ENCODE results near the gene EXOC3L1.
A peak's percentile ranks its signal among the peaks of the same experiment; 100 is the strongest.

The EXOC3L1 gene

DNA sequence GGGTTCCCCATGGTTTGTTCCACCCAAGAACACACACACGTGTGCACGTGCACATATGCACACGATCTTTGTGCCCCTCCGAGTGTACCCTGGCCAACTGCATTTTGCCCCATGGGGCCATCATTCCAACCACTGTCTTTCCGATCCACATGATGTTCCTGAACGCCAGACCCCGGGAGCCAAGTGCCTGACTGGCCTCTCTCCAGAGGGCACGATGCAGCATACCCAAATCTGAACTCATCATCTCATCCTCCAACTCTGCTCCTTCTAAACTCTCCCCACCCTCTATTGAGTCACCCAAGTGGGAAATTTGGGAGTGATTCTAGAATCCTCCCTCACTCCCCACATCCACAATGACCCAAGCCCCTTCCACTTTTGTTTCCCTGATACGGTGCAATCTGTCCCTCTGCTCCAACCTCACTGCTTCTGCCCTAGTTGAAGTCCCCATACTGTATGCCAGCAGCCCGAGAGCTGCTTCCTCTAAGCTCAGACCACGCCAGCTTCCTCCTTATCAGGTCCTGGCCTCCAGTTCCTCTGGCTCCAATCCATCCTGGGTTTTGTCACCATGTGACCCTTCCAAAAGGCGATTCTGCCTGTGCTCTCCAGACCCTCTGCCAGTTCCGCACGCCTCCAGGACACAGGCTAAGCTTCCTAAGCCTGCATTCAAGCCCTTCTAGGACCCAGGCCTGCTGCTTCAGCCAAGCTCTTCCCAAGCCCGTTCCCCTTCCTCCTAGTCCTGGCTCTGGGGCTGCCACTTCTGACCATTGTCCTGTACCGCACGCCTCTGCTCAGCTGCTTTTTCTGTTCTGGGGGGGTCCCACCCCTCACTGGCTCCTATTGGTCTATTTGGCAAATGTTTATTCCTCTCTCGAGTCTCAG lies 26.9 kb upstream of the EXOC3L1 start:
- peak in 1 of 56 donors; percentile 45 for DNase-seq

DNA sequence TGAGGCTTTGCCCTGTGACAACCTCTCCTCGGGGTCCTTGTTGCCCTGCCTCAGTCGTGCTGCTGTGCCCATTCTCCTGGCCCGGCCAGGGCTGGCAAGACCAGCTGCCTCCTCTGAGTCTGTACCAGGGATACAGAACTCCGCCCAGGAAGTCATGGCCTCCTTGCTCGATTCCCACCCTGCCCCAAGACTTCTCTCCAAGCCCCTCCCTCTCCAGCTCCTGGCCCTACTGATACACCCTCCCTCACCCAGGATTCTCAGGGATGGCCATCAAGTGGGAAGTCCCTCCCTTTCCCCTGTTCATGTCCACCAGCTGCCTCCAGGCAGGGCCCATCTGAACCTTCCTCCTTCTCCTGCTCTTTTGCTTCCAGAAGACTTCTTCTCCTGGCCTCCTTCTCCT lies 25.8 kb upstream of the EXOC3L1 start:
- no peak for DNase-seq

DNA sequence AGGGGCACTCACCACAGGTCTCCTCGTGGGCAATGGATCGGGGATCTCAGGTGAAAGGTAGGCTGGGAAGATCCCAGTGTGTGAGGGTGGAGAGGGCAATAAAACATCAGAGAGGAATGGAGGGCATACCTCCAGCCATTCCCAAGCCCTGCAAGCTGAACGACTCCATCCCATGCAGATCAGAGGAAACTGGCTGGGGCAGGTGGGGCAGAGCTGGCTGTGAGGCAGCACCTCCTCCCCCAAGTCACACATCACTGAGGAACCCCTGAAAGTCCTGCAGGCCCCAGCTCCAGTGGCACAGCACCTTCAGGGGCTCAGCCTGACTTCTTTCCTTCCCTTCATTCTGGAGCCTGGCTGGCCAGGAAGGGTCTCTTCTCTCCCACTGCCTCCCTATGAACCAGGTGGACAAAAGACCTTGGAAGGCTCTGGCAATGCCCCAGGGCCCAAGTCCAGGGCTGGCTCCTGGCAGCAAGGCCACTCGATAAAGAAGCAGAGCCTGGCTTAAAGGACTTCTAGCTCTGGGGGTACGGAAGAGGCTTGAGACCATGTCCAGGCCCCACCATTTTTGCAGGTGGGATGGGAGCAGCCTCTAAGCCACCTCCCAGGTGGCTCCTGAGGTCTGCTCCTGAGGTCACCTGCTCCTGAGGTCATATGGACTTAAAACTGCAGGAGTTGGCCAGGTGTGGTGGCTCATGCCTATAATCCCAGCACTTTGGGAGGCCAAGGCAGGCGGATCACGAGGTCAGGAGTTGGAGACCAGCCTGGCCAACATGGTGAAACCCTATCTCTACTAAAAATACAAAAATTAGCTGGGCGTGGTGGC lies 23.5 kb upstream of the EXOC3L1 start:
- no peak for DNase-seq

DNA sequence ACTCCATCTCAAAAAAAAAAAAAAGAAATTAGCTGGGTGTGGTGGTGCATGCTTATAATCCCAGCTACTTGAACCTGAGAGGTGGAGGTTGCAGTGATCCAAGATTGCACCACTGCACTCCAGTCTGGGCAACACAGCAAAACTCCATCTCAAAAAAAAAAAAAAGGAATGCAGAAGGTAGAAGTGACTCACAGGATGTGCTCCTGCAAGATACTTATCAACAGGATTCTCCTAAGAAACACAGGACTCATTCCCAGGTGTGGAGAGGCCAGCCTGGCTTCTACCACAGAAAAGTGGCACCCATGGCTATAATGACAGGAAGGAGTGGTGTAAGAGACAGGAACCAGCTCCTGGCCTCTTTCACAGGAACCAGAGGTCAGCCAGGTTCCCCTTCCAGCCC lies 22.8 kb upstream of the EXOC3L1 start:
- no peak for DNase-seq

DNA sequence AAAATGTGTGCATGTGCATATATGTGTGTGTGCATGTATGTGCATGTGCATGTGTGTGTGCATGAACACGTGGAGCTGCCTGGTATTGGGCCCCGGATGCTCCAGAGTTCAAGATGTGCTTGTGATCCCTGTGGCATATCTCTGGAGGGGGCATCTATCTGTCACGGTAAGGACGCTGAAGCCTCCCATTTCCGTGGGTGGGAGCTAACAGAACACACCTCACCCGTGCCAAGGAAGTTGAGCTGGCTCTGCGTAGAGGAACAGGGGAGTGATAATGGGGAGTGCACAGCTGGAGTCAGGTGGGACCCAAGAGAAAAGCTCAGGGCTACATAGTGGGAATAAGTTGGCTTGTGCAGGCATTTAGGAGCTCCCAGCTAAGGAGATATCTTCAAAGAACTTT lies 21.7 kb upstream of the EXOC3L1 start:
- DNase-seq: peak in 10 of 56 donors; percentile 10 to 45 (median 26)

DNA sequence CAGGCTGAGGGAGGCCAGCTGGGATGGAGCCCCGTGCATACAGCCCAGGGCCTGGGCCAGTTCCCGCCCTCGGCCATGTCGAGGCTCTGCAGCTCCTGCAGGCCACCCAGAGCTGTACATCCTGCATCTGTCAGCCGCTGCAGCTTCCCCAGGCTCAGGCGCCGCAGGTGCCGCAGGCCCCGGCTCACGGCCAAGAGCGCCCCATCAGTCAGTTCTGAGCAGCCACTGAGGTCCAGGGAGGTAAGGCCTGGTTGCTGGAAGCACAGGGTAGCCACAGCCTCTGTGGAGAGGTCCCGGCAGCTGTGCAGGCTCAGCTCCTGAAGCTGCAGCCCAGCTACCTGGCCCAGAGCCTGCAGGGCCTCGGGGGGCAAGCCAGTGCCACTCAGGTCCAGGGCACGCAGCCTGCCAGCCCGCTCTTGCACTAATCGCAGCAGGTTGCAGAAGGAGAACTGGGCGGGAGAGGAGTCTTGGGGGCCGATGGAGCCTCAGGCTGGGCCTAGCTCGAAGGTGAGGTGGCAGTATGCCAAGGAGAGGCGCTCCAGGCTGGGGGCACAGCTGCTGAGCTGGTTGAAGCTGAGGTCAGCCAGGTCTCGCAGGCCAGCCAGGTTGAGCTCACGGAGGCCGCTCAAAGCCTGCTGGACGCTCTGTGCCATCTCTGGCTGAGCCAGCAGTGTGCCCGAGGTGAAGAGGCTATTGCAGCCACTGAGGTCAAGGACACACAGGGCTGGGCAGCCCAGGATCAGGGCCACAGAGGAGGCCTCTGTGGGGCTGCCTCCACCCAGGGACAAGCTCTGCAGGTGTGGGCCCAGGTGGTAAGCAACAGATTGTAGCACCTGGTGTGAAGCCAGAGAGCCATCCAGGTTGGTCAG lies 20.4 kb upstream of the EXOC3L1 start:
- no peak for DNase-seq

DNA sequence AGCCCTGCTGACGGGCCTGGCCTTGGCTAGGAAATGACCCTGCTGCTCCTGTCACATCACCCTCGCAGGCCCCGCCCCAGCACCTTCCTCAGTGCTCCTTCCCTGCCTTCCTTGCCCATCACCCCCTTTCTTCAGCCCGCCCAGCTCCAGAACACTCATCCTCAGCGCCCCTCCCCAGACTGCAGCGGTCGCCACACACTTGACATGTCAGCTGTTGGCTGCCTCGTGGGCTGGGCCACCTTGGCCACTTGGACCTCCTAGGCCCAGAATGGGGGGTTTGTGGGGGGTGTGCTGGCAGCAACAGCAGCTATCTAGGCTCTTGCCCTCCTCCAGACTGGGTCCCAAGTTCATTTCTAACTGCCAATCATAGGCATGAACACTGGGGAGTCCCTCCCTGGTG lies 19.6 kb upstream of the EXOC3L1 start:
- DNase-seq: no peak

DNA sequence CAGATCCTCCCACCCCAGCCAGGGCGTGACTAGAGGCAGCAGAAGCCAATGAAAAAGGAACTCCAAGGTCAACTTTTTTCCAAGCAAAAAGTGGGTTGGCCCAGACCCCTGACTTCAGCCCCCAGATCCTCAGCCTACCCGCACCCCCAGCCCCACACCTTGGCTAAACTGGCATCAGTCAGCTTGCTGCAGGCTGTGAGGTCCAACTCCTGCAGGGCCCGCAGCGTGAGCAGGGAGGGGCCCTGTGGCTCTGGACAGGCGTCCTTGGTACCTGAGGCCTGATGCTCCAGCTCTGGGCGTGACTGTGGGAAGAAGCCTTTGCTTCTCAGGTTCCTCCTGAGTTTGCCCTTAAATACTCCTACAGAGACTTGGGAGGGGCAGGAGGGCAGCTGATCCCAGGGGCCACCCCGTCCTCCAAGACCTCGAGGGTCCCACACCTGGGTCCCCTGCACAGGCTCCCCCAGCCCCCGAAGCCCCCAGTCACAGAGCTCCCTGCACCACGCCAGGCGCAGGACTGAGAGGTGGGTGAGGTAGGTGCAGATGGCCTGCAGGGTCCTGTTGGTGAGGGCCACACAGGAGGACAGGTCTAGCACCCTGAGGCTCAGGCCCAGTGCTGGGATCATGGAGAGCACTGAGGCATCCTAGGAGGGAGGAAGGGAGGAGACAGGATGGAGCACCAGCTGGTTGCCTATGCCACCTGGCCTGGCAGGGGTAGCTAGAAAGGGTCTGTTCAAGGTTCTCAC lies 18.4 kb upstream of the EXOC3L1 start:
- no peak for DNase-seq

DNA sequence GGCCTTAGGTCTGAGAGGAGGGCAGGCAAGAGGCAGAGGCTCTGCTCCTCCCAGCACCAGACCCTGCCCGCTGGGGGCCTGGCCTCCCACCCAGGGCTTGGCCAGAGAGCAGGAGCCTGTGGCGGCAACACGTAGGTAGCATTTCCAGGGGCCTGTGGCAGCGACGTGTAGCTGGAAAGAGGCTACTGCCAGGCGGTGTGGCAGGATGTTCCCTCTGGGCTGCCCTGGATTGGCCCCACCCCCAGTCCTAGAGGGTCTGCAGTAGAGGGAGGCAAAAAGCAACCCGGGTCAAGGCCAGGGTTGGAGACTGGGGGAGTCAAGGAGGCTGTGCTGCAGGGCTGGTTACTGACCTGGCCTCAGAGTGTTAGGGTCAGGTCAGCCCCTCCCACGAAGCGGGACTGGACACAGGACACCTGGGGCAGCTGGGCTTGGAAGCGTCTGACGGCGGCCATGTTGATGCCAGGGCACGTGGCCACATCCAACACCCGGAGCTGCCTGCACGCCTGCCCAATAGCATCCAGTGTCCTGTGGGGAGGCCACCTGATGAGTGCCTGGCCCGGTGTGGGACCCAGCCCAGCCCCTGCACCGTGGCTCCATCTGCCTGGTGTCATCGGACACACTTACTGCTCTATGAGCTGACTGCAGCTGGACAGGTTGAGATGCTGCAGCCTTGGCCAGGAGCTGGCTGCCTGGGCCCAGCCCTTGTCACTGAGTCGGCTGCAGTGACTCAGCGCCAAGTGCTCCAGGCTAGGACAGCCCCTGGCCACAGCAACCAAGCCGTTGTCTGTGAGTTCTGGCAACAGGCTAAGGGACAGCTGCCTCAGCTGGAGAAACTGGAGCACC lies 17.5 kb upstream of the EXOC3L1 start:
- no peak for DNase-seq

DNA sequence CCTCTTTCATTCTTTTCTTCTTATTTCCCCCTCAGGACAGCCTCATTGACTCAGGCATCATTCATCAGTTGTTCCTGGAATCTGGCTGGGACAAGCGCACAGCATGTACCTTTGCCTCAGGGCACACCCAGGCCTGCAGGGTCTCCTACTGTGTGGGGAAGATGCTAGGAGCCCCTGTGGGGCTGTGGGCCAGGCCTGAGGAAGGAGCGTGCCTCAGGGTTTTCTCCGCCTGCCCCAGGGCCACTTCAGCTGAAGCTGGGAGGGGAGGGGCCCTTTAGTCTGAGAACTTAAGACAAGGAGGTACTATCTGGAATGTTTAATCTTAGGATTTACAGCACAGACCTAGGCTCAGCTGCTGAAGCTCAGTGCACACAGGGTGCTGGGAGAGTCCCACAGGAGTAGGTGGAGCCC lies 16.9 kb upstream of the EXOC3L1 start:
- no peak for DNase-seq

DNA sequence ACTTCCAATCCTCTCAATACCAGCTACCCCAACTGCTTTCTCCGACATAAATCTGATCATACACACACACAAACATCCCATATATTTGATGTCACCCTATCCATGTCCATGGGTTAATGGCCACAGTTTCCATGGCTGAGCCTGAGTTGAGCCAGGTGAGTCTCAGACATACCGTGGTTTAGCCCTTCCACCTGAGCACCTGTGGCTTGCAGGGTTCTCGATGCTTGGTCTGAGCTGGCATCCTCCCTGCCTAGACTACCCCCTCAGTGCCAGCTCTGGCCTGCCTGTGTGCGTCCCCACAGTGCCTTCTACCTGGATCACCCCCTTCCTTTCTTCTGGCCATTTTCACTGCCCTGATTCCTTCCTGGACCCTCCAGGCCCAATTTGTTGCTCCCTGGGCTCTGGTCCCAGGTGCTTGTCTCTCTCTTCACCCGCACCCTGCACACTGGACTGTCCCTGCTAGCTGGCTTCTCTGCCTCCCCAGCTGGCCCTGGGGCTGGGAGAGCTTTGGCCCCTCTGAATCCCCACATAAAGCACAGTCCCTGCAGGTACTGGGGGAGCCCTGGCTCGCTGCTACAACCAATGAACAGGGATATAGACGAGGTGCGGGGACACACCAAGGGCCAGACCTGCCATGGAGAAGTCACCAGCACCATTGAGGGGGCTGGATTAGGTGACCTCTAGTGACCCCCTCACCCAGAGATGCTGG lies 16.3 kb upstream of the EXOC3L1 start:
- no peak for DNase-seq

DNA sequence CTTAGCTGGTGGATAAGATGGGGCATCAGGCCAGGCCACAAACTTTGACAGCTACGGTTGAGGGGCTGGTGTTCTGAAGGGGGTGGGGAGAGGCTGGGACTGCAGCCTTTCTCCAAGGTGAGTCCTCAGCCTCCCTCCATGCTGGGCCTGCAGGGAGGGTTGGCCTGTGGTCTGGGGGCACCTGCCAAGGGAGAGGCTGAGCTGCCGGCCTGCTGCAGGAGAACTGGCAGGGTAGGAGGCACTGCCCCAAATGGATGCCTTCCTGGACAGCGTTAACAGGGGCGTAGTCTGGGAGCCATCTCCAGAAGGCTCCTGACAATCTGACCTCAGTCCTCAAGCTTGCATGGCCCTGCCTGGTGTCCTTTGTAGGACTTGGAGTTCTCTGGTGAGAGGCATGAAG lies 14.1 kb upstream of the EXOC3L1 start:
- DNase-seq: no peak

DNA sequence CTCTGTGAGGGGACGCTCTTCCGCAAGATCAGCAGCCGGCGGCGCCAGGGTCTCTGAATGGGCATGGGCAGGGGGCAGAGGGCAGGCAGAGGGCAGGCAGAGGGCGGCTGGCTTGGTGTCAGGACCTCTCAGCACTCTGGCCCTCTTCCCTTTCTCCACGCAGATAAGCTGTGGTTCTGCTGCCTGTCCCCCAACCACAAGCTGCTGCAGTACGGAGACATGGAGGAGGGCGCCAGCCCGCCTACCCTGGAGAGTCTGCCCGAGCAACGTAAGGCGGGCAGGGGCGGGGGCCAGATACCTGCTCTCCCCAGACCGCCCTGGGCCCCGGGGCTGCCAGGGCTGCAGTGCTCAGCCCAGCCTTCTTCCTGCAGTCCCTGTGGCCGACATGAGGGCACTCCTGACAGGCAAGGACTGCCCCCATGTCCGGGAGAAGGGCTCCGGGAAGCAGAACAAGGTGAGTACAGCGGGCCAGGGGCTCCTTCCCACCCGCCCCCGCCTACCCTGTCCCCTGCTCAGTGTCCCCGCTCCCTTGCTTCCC lies 13.1 kb upstream of the EXOC3L1 start:
- DNase-seq: no peak

DNA sequence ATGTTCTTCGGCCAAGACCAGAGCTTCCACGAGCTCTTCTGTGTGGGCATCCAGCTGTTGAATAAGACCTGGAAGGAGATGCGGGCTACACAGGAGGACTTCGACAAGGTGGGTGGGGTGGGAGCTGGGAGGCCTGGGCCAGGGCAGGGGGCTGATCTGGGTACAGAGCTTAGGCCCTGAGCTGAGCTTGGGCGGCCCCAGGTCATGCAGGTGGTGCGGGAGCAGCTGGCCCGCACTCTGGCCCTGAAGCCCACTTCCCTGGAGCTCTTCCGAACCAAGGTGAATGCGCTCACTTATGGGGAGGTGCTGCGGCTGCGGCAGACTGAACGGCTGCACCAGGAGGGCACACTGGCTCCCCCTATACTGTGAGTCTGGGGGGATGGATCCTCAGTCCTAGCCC lies 12.5 kb upstream of the EXOC3L1 start:
- no peak for DNase-seq

DNA sequence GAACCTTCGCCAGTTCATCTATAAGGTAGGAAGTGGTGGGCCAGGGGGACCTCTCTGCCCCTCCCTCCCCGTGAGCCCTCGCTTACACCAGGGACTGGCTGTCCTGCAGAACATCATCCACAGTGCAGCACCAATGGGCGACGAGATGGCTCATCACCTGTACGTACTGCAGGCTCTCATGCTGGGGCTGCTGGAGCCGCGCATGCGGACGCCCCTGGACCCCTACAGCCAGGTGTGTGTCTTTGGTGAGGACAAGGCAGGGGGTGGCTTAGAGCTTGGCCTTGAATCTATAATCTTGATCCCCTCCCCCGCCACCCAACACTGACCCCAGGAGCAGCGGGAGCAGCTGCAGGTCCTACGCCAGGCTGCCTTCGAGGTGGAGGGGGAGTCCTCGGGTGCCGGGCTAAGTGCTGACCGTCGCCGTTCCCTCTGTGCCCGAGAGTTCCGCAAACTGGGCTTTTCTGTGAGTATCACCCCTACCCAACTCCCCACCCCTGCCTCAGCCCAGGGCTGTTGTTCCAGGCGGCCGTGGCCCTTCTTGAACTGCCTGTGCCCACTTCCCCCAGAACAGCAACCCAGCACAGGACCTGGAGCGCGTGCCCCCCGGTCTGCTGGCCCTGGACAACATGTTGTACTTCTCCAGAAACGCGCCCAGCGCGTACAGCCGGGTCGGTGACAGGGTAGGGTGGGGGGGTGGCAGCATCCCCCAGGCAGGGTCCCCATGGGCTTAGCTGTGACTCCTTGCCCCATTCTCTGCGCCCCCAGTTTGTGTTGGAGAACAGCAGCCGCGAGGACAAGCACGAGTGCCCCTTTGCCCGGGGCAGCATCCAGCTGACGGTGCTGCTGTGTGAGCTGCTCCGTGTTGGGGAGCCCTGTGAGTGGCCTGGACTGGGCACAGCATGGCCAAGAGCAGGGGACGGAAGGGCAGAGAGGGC lies 11.7 kb upstream of the EXOC3L1 start:
- DNase-seq: no peak

DNA sequence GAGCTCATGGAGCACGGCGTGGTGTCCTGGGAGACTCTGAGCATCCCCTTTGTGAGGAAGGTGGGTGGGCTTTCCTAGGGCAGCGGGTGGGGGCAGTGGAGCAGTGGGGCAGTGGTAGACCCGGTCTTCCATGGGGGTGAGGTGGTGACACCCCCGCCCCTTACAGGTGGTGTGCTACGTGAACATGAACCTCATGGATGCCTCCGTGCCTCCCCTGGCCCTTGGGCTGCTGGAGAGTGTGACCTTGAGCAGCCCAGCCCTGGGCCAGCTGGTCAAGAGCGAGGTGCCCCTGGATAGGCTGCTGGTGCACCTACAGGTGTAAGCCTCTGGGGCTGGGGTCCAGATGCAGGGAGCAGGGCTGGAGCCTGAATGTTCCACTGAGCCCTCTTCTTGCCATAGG lies 10.6 kb upstream of the EXOC3L1 start:
- no peak for DNase-seq

DNA sequence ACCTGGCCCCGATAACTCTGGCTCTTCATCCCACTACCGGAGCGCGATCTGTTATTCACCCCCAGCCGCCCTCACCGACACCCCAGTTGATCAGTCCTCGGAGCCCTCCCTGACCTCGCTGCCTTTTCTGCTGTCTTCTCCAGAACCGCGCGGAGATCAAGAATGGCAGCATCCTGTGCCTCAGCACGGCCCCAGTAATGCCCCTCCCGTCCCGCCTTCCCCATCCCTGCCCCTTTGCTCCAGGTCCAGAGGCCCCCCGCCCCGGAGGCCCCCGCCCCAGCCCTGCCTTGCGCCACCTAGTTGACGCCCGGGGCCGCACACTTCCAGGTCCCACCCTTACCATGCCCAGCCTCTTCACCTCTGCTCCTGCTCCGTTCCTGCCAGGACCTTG lies 9.9 kb upstream of the EXOC3L1 start:
- no peak for DNase-seq
